ENCODE results near the gene CPNE4. TPM values are rescaled to one million over a fixed set of nuclear protein-coding genes. Genes with fewer than 3 reads are reported as not detected.

Gene CPNE4
- total RNA-seq, 1 donor from 2014 or later = 16.1 TPM

GRCh38 chr3:132033471-132033870 is 1.3 kb downstream of the CPNE4 start:
- peaks cover 91% of the 10 kb centered on the region for H3K27me3 Mint-ChIP-seq (ENCODE audit: low read depth)
- peaks cover 27% of the 10 kb centered on the region for H3K4me1 Mint-ChIP-seq
- no peak for DNase-seq (ENCODE audit: low read depth, low spot score)
- peak overlapping the region; percentile 90 for H3K4me3 Mint-ChIP-seq
- no peaks in the 10 kb centered on the region for H3K36me3 Mint-ChIP-seq (ENCODE audit: low read depth)
- H3K27ac Mint-ChIP-seq (ENCODE audit: unreplicated experiment) = no peak overlapping the region
- no peaks in the 10 kb centered on the region for H3K9me3 Mint-ChIP-seq
- no peak for TF ChIP-seq CTCF (conservative IDR thresholded peaks at IDR 0.05)

DNA sequence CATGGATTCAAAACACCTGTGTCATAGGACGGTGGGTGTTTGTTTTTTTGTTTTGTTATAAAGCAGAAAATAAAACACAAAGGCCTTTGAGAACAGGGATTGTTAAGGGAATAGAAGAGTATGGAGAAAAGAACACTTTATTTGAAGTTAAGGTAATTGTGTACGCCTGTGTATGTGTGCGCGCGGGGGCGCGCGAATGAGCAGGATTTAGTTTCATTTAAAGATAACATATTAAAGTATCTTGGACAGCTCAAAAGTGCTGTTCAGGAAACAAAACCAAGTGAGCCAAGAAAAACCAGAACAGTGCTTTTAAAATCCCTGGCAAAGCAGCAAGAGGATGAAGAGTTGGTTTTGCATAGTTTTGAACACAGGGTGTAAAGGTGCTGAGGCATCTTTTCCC is 1.9 kb downstream of the CPNE4 start:
- Mint-ChIP-seq H3K36me3 (ENCODE audit: low read depth) (no peaks in the 10 kb centered on the region), H3K4me3 (peak overlapping the region; percentile 90), H3K27me3 (ENCODE audit: low read depth) (peaks cover 90% of the 10 kb centered on the region), H3K27ac (ENCODE audit: unreplicated experiment) (no peak overlapping the region), H3K9me3 (no peaks in the 10 kb centered on the region), H3K4me1 (peaks cover 32% of the 10 kb centered on the region)
- no peak for DNase-seq (ENCODE audit: low read depth, low spot score)
- TF ChIP-seq CTCF (conservative IDR thresholded peaks at IDR 0.05) = no peak

DNA sequence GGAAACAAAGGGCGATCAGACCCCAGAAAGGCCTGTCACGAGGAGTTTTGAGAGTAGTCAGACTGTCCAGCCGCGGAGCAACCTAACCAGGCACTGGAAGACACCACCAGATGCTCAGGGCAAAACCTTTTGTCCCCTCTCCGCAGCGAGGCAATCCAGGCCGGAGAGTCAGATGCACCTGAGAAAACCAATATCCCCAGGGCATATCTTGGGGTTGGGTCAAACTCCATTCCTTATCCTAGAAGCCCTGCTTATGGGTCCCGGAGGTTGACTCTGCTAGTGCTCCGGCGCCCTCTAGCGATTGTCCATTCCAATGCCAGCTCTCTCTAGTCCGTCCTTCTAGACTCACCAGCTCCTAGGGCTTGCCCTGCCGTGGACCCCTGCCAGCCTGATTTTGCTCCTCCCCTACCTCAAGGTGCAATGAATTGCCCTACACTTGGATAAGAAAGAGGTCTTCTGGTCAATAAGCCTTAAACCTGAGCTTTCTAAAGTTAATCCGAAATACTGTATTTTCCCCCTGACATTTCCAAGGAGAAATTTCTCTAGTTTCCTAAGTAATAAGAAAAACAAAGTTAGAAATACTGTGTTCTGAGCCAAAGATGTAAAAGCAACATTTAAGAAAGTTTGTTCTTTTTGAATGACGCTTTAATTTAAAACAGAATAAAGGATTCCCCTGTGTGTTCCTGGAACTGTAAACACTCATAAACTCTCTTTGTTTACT is 5.5 kb downstream of the CPNE4 start:
- H3K27me3 Mint-ChIP-seq (ENCODE audit: low read depth) = peaks cover 68% of the 10 kb centered on the region
- H3K9me3 Mint-ChIP-seq = no peaks in the 10 kb centered on the region
- H3K36me3 Mint-ChIP-seq (ENCODE audit: low read depth) = no peaks in the 10 kb centered on the region
- H3K4me1 Mint-ChIP-seq = peaks cover 36% of the 10 kb centered on the region
- peak overlapping the region; percentile 72 for H3K27ac Mint-ChIP-seq (ENCODE audit: unreplicated experiment)
- peak overlapping the region; percentile 77 for H3K4me3 Mint-ChIP-seq
- TF ChIP-seq CTCF (conservative IDR thresholded peaks at IDR 0.05) = peak; percentile 91
- DNase-seq (ENCODE audit: low read depth, low spot score) = peak; percentile 88

GRCh38 chr3:132022914-132023313 is 11.9 kb downstream of the CPNE4 start:
- no peak for DNase-seq (ENCODE audit: low read depth, low spot score)
- Mint-ChIP-seq H3K27ac (ENCODE audit: unreplicated experiment) (peak overlapping the region; percentile 84), H3K27me3 (ENCODE audit: low read depth) (peaks cover 48% of the 10 kb centered on the region), H3K4me3 (no peak overlapping the region), H3K36me3 (ENCODE audit: low read depth) (no peaks in the 10 kb centered on the region), H3K9me3 (no peaks in the 10 kb centered on the region), H3K4me1 (peaks cover 8% of the 10 kb centered on the region)
- TF ChIP-seq CTCF (conservative IDR thresholded peaks at IDR 0.05) = no peak

DNA sequence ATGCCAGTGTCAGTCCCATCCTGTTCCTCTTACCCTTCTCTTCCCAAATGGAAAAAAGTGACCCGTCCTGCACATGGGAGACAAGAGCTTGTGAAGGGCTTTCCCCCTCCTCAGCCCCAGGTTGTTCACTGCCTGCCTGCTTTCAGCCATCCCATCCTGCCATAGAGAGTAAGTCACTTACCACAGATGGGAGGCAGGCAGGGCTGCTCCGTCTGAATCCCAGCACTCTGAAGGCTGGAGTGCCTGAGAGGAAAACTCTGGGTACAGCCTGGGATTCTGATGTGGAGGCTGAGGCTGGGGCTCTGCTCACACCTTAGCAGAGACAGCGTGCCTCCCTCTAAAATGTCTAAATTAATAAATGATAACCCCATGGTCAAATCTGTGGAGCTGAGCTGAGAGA is 14.8 kb downstream of the CPNE4 start:
- H3K9me3 Mint-ChIP-seq = peaks cover 3% of the 10 kb centered on the region
- H3K36me3 Mint-ChIP-seq (ENCODE audit: low read depth) = peaks cover 2% of the 10 kb centered on the region
- peaks cover 57% of the 10 kb centered on the region for H3K27me3 Mint-ChIP-seq (ENCODE audit: low read depth)
- TF ChIP-seq CTCF (conservative IDR thresholded peaks at IDR 0.05) = no peak
- H3K27ac Mint-ChIP-seq (ENCODE audit: unreplicated experiment) = no peak overlapping the region
- H3K4me1 Mint-ChIP-seq = peaks cover 5% of the 10 kb centered on the region
- no peak overlapping the region for H3K4me3 Mint-ChIP-seq
- no peak for DNase-seq (ENCODE audit: low read depth, low spot score)

Data from neural crest cell (in vitro differentiated cells).